Endometrial microvascular endothelial cells (primary cell): ENCODE measurements around the gene WNT9A. TPM values are rescaled to one million over a fixed set of nuclear protein-coding genes. Genes with fewer than 3 reads are reported as not detected.

ENCODE experiments used
- in situ Hi-C: cut with HindIII; loops from 2 replicates; pipeline ENCODE4 v1.10.0; 2017; ENCODE audit warnings: low sequenced_read_pairs, low pct_unique_long_range_greater_than_20kb; ENCODE audit errors: inconsistent ontology term
- total RNA-seq: library from RNA; depleted of rRNA; stranded (reverse); fragments of >200 nt; gene quantifications from one replicate; pipeline ENCODE4 v1.2.3, GENCODE V29; 2015; ENCODE audit errors: inconsistent ontology term

Gene WNT9A
- total RNA-seq, 1 donor from 2014 or later, result not detected

GRCh38 chr1:227944090-227944930 lies 3.4 kb downstream of the WNT9A start:
- in situ Hi-C loops, result no loop called here

- in situ Hi-C loops, result no loop called here
These were observed 4.2 kb downstream of the WNT9A start for GRCh38 chr1:227943381-227944089.

GRCh38 chr1:227942716-227943261 lies 4.9 kb downstream of the WNT9A start:
- in situ Hi-C loops, result no loop called here

- in situ Hi-C loops, result no loop called here
These were observed 5.6 kb downstream of the WNT9A start for GRCh38 chr1:227942021-227942715.

GRCh38 chr1:227941509-227942020 lies 6.2 kb downstream of the WNT9A start:
- in situ Hi-C loops, result no loop called here

- in situ Hi-C loops, result no loop called here
These were observed 6.9 kb downstream of the WNT9A start for GRCh38 chr1:227940791-227941241.

GRCh38 chr1:227939791-227940771 lies 7.7 kb downstream of the WNT9A start:
- in situ Hi-C loops, result no loop called here

- in situ Hi-C loops, result no loop called here
These were observed 8.6 kb downstream of the WNT9A start for GRCh38 chr1:227938911-227939790.

GRCh38 chr1:227938276-227938675 lies 9.5 kb downstream of the WNT9A start:
- in situ Hi-C loops, result no loop called here

GRCh38 chr1:227937838-227938145 lies 9.9 kb downstream of the WNT9A start:
- in situ Hi-C loops, result no loop called here

- in situ Hi-C loops, result no loop called here
These were observed 10.5 kb downstream of the WNT9A start for GRCh38 chr1:227937031-227937837.

- in situ Hi-C loops, result no loop called here
These were observed 11.9 kb downstream of the WNT9A start for GRCh38 chr1:227935826-227936225.

- in situ Hi-C loops, result no loop called here
These were observed 13.0 kb downstream of the WNT9A start for GRCh38 chr1:227934476-227935313.

- in situ Hi-C loops, result no loop called here
These were observed 17.8 kb downstream of the WNT9A start for GRCh38 chr1:227929751-227930472.

- in situ Hi-C loops, result no loop called here
These were observed 18.8 kb downstream of the WNT9A start for GRCh38 chr1:227928811-227929375.
